Dermis lymphatic vessel endothelial cell (primary cell): ENCODE data around the gene MPZ. TPM values are rescaled to one million over a fixed set of nuclear protein-coding genes. Genes with fewer than 3 reads are reported as not detected.

Source experiments
- total RNA-seq: library from RNA; depleted of rRNA; stranded (reverse); fragments of >200 nt; gene quantifications from 2 replicates; pipeline ENCODE4 v1.2.1, GENCODE V29; 2014

MPZ gene
- 1.3 and 1.7 TPM in 2 replicates for total RNA-seq

GRCh38 chr1:161309868-161310267 is at the start of gene MPZ:
TSS of gene MPZ (minus strand) at chr1:161309968. CDS start at chr1:161309905, 63 bp downstream.

GRCh38 chr1:161314201-161314981 is 4.6 kb upstream of the MPZ start, which contains the start of gene SDHC:
TSS of gene SDHC (plus strand) at chr1:161314381. CDS start at chr1:161314406, 25 bp downstream.

GRCh38 chr1:161258439-161259344 is 51.1 kb downstream of the MPZ start, which contains the start of gene PCP4L1:
TSS of gene PCP4L1 (plus strand) at chr1:161258745. CDS start at chr1:161258975, 230 bp downstream.

Other genes starting within 250 kb of the MPZ start
- gene ARHGAP30, start 240.1 kb downstream of the MPZ start, total RNA-seq, result not detected in 2 replicates
- under 0.01 and 0.34 TPM in 2 replicates for gene NECTIN4, start 220.4 kb downstream of the MPZ start, total RNA-seq
- gene KLHDC9, start 211.6 kb downstream of the MPZ start, total RNA-seq, result 0.95 and 1.6 TPM in 2 replicates
- 38.9 and 39.4 TPM in 2 replicates for gene PFDN2, start 191.9 kb downstream of the MPZ start, total RNA-seq
- 9.1 and 12.4 TPM in 2 replicates for gene NIT1, start 191.9 kb downstream of the MPZ start, total RNA-seq
- 43.3 and 50.0 TPM in 2 replicates for gene DEDD, start 177.3 kb downstream of the MPZ start, total RNA-seq
- gene UFC1, start 156.0 kb downstream of the MPZ start, total RNA-seq, result 154 and 165 TPM in 2 replicates
- gene USP21, start 150.5 kb downstream of the MPZ start, total RNA-seq, result 3.7 and 4.0 TPM in 2 replicates
- gene PPOX, start 143.5 kb downstream of the MPZ start, total RNA-seq, result 11.9 and 15.5 TPM in 2 replicates
- gene B4GALT3, start 132.5 kb downstream of the MPZ start, total RNA-seq, result 15.6 and 20.3 TPM in 2 replicates
- 10.0 and 13.3 TPM in 2 replicates for gene ADAMTS4, start 110.9 kb downstream of the MPZ start, total RNA-seq
- 161 and 182 TPM in 2 replicates for gene NDUFS2, start 107.6 kb downstream of the MPZ start, total RNA-seq
- gene FCER1G, start 94.7 kb downstream of the MPZ start, total RNA-seq, result 0.17 TPM in 1 of 2 replicates, not detected in the other
- not detected in 2 replicates for gene APOA2, start 86.3 kb downstream of the MPZ start, total RNA-seq
- 10.2 and 10.9 TPM in 2 replicates for gene TOMM40L, start 83.9 kb downstream of the MPZ start, total RNA-seq
- not detected in 2 replicates for gene NR1I3, start 71.8 kb downstream of the MPZ start, total RNA-seq
- not detected in 2 replicates for gene PCP4L1, start 51.2 kb downstream of the MPZ start, total RNA-seq
- gene SDHC, start 4.4 kb upstream of the MPZ start, total RNA-seq, result 20.2 and 28.7 TPM in 2 replicates
- gene CFAP126, start 57.9 kb upstream of the MPZ start, total RNA-seq, result not detected in 2 replicates
- 0.87 and 1.5 TPM in 2 replicates for gene FCGR2A, start 195.5 kb upstream of the MPZ start, total RNA-seq
- 0.22 and 0.60 TPM in 2 replicates for gene HSPA6, start 214.6 kb upstream of the MPZ start, total RNA-seq
- not detected in 2 replicates for gene FCGR3A, start 239.8 kb upstream of the MPZ start, total RNA-seq